Loucy (cell line): ENCODE data around the gene OLFM3.

ENCODE experiments used
- H2AFZ ChIP-seq: fragments of 200-600 bp; sonication (generic); 2 replicates; pipeline ENCODE4 v1.6.0; 2016; ENCODE audit warnings: antibody characterized with exemption, mild to moderate bottlenecking, low read length, moderate library complexity
- H3F3A ChIP-seq: fragments of 200-600 bp; 2 replicates; pipeline ENCODE4 v1.6.0; 2016; ENCODE audit warnings: antibody characterized with exemption, low read depth, mild to moderate bottlenecking
- H3K27me3 ChIP-seq: fragments of 200-600 bp; sonication (generic); 2 replicates; pipeline ENCODE4 v1.6.1; 2014; ENCODE audit warnings: low read length, mild to moderate bottlenecking; ENCODE audit not compliant: insufficient read depth, poor library complexity, severe bottlenecking
- H3K36me3 ChIP-seq: fragments of 200-600 bp; sonication (generic); 2 replicates; pipeline ENCODE4 v1.6.1; 2016; ENCODE audit warnings: low read length; ENCODE audit not compliant: insufficient read depth
- H3K4me1 ChIP-seq: fragments of 200-600 bp; sonication (generic); 2 replicates; pipeline ENCODE4 v1.5.1; 2014; ENCODE audit warnings: low read length, mild to moderate bottlenecking; ENCODE audit not compliant: insufficient read depth, poor library complexity, severe bottlenecking
- H3K4me2 ChIP-seq: fragments of 200-600 bp; sonication (generic); 2 replicates; pipeline ENCODE4 v1.6.0; 2014; ENCODE audit warnings: antibody characterized with exemption, low read length, low read depth, mild to moderate bottlenecking; ENCODE audit not compliant: poor library complexity, severe bottlenecking
- H3K4me3 ChIP-seq: fragments of 200-600 bp; sonication (generic); 2 replicates; pipeline ENCODE4 v1.5.1; 2014; ENCODE audit warnings: low read length, mild to moderate bottlenecking, mixed read lengths; ENCODE audit not compliant: poor library complexity, severe bottlenecking
- H3K79me2 ChIP-seq: fragments of 200-600 bp; sonication (generic); 2 replicates; pipeline ENCODE4 v1.6.1; 2014; ENCODE audit warnings: low read length; ENCODE audit not compliant: insufficient read depth
- H3K9ac ChIP-seq: fragments of 200-600 bp; sonication (generic); 2 replicates; pipeline ENCODE4 v1.6.0; 2014; ENCODE audit warnings: mild to moderate bottlenecking, low read depth, low read length, moderate library complexity; ENCODE audit not compliant: poor library complexity, severe bottlenecking
- H3K9me2 ChIP-seq: fragments of 200-600 bp; sonication (generic); replicated peaks from 2 replicates; pipeline ENCODE4 v1.6.1; 2016; ENCODE audit warnings: low read depth, low read length, mixed read lengths
- H3K9me3 ChIP-seq: fragments of 200-600 bp; sonication (generic); 2 replicates; pipeline ENCODE4 v1.6.1; 2014; ENCODE audit warnings: mild to moderate bottlenecking, antibody characterized with exemption, low read length, low read depth; ENCODE audit not compliant: insufficient read depth
- H4K20me1 ChIP-seq: fragments of 200-600 bp; sonication (generic); 2 replicates; pipeline ENCODE4 v1.6.0; 2014; ENCODE audit warnings: antibody characterized with exemption, low read length, mild to moderate bottlenecking; ENCODE audit not compliant: insufficient read depth, poor library complexity, severe bottlenecking
- EZH2phosphoT487 ChIP-seq: fragments of 200-600 bp; IDR thresholded peaks from 2 replicates; pipeline ENCODE4 v1.6.1; 2018; ENCODE audit warnings: antibody characterized with exemption, mild to moderate bottlenecking, moderate library complexity, borderline replicate concordance
- TF ChIP-seq, protein P1 (sequence below): fragments of 200-600 bp; sonication (generic); conservative IDR thresholded peaks from 2 replicates; pipeline ENCODE4 v1.5.1; 2014; ENCODE audit warnings: mild to moderate bottlenecking, antibody characterized with exemption, low read length

Gene OLFM3

DNA sequence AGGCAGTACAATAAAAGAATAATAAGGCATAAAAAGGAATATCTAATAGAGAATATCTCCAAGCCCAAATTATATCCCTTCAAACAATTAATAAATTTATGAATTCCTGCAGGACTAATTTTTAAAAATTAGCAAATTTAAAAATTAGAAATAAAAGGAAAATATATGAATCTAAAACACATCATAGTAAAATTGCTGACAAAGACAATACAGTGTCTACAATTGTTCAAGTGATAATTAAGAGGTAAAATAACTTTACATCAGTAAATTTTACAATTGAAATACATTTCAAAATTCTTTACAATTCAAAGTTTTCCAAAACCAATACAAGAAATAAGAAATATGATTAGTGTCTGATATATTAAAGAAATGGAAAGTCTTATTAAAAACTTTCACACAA is 22.8 kb upstream of the OLFM3 start:
- no peak for TF ChIP-seq EZH2phosphoT487
- TF ChIP-seq, protein P1, sequence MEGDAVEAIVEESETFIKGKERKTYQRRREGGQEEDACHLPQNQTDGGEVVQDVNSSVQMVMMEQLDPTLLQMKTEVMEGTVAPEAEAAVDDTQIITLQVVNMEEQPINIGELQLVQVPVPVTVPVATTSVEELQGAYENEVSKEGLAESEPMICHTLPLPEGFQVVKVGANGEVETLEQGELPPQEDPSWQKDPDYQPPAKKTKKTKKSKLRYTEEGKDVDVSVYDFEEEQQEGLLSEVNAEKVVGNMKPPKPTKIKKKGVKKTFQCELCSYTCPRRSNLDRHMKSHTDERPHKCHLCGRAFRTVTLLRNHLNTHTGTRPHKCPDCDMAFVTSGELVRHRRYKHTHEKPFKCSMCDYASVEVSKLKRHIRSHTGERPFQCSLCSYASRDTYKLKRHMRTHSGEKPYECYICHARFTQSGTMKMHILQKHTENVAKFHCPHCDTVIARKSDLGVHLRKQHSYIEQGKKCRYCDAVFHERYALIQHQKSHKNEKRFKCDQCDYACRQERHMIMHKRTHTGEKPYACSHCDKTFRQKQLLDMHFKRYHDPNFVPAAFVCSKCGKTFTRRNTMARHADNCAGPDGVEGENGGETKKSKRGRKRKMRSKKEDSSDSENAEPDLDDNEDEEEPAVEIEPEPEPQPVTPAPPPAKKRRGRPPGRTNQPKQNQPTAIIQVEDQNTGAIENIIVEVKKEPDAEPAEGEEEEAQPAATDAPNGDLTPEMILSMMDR: no peak
- Histone ChIP-seq H3K9ac (no peak overlapping the region), H3K4me1 (no peaks in the 10 kb centered on the region), H3K9me3 (no peaks in the 10 kb centered on the region), H3F3A (no peaks in the 10 kb centered on the region), H3K36me3 (no peaks in the 10 kb centered on the region), H3K9me2 (no peaks in the 10 kb centered on the region), H3K4me2 (no peak overlapping the region), H3K79me2 (no peaks in the 10 kb centered on the region), H4K20me1 (no peaks in the 10 kb centered on the region), H3K4me3 (no peak overlapping the region), H3K27me3 (no peaks in the 10 kb centered on the region), H2AFZ (no peak overlapping the region)

DNA sequence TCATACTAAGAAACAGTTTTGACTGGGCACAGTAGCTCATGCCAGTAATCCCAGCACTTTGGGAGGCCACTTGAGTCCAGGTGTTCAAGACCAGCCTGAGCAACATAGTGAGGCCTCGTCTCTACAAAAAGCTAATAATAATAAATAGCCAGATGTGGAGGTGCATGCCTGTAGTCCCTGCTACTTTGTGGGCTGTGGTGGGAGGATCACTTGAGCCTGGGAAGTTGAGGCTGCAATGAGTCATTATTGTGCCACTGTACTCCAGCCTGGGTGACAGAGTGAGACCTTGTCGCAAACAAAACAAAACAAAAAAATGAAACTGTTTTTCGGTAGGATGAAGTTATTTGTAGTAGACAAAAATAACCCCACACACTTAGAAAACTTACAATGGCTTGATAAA is 19.0 kb upstream of the OLFM3 start:
- H3K9me2 ChIP-seq: no peaks in the 10 kb centered on the region
- H3K79me2 ChIP-seq: no peaks in the 10 kb centered on the region
- no peaks in the 10 kb centered on the region for H4K20me1 ChIP-seq
- H3K36me3 ChIP-seq: no peaks in the 10 kb centered on the region
- H3K4me3 ChIP-seq: no peak overlapping the region
- no peak overlapping the region for H2AFZ ChIP-seq
- H3K9me3 ChIP-seq: no peaks in the 10 kb centered on the region
- no peaks in the 10 kb centered on the region for H3K27me3 ChIP-seq
- TF ChIP-seq, protein P1: no peak
- TF ChIP-seq EZH2phosphoT487: no peak
- H3K9ac ChIP-seq: no peak overlapping the region
- no peaks in the 10 kb centered on the region for H3K4me1 ChIP-seq
- no peak overlapping the region for H3K4me2 ChIP-seq
- no peaks in the 10 kb centered on the region for H3F3A ChIP-seq

- no peaks in the 10 kb centered on the region for H4K20me1 ChIP-seq
- H3K79me2 ChIP-seq: no peaks in the 10 kb centered on the region
- no peak overlapping the region for H3K4me3 ChIP-seq
- no peaks in the 10 kb centered on the region for H3K9me2 ChIP-seq
- H3K27me3 ChIP-seq: no peaks in the 10 kb centered on the region
- no peak for TF ChIP-seq EZH2phosphoT487
- TF ChIP-seq, protein P1: no peak
- H3K36me3 ChIP-seq: no peaks in the 10 kb centered on the region
- H3K9ac ChIP-seq: no peak overlapping the region
- H3K4me1 ChIP-seq: no peaks in the 10 kb centered on the region
- no peaks in the 10 kb centered on the region for H3F3A ChIP-seq
- H3K4me2 ChIP-seq: no peak overlapping the region
- no peak overlapping the region for H2AFZ ChIP-seq
- H3K9me3 ChIP-seq: no peaks in the 10 kb centered on the region
Measured at GRCh38 chr1:102002057-102002456, 5.3 kb upstream of the OLFM3 start.
